ENCODE data around the gene TMEM161A. TPM values are rescaled to one million over a fixed set of nuclear protein-coding genes. Genes with fewer than 3 reads are reported as not detected.

Gene TMEM161A
- total RNA-seq, 4 donors from 2014 or later = 16.9 to 41.9 (median 18.5) TPM

DNA sequence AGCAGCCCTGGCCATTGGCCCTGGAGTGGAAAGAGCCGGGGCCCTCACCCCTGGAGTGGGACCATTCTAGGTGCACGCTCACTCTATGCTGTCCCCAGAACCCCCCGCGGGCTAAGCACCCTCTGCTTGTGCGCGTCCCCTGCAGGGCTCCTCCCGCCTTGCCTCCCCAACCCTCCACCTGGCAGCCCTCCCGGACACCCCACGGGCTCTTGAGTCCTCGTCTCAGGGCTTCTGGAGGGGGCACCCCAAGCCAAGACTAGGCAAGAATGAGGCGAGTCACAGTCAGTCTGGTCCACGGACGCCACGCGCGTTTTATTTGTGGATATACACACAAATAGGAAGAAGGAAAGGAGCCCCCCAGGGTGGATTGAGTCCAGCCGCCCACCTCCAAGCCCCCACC lies 7.0 kb upstream of the TMEM161A start:
- no peaks in the 10 kb centered on the region for H3K27me3 ChIP-seq
- DNase-seq = no peak
- TF ChIP-seq POLR2AphosphoS5 (IDR thresholded peaks at IDR 0.05) (no peak), EP300 (IDR thresholded peaks at IDR 0.05; ENCODE audit: low read depth) (no peak), POLR2A (IDR thresholded peaks at IDR 0.05) (no peak)
- TF ChIP-seq, protein P1, sequence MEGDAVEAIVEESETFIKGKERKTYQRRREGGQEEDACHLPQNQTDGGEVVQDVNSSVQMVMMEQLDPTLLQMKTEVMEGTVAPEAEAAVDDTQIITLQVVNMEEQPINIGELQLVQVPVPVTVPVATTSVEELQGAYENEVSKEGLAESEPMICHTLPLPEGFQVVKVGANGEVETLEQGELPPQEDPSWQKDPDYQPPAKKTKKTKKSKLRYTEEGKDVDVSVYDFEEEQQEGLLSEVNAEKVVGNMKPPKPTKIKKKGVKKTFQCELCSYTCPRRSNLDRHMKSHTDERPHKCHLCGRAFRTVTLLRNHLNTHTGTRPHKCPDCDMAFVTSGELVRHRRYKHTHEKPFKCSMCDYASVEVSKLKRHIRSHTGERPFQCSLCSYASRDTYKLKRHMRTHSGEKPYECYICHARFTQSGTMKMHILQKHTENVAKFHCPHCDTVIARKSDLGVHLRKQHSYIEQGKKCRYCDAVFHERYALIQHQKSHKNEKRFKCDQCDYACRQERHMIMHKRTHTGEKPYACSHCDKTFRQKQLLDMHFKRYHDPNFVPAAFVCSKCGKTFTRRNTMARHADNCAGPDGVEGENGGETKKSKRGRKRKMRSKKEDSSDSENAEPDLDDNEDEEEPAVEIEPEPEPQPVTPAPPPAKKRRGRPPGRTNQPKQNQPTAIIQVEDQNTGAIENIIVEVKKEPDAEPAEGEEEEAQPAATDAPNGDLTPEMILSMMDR (IDR thresholded peaks at IDR 0.05) = no peak
- no peak overlapping the region for H3K27ac ChIP-seq
- in situ Hi-C loops (cut with MboI; ENCODE audit: low pct_ligation_motif_present in 1 of 4, low pct_unique_long_range_greater_than_20kb in 1 of 4, low sequenced_read_pairs in 3 of 4) = no loop called here
- peaks cover 0 to 7% (median 2%) of the 10 kb centered on the region in 4 donors for H3K4me1 ChIP-seq
- no peaks in the 10 kb centered on the region for H3K9me3 ChIP-seq
- 89% methylated on average over 17 of the region's 17 CpGs; no CpG with 5 or more reads in 1 of the 2 donors for WGBS, 2 donors (ENCODE audit: low coverage in 1 of 2)
- peaks cover 0 to 8% (median 0%) of the 10 kb centered on the region in 4 donors for H3K36me3 ChIP-seq
- H3K4me3 ChIP-seq = no peak overlapping the region
- intact Hi-C loops (cut with DNase I; ENCODE audit: low total_unique reads) = no loop called here

DNA sequence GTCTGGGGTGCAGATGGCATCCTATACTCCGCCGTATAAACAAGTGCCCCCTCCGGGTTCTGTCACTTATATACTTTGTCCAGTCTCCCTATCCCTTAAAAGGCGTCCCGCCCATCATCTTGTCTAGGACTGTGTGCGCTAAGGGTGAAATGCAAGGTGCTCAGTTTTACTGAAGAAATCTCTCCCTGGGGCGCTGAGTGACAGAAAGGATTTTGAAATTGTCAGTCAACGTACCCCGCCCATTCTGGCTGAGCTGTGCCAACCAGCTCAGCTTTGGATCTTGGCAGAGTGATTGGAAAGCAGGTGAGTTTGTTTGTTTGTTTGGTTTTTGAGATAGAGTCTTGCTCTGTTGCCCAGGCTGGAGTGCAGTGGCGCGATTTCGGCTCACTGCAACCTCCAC lies 4.1 kb upstream of the TMEM161A start:
- Histone ChIP-seq H3K4me3 (no peak overlapping the region), H3K9me3 (no peaks in the 10 kb centered on the region), H3K4me1 (peaks cover 0 to 13% (median 8%) of the 10 kb centered on the region in 4 donors), H3K36me3 (peaks cover 0 to 2% (median 0%) of the 10 kb centered on the region in 4 donors), H3K27ac (no peak overlapping the region), H3K27me3 (no peaks in the 10 kb centered on the region)
- intact Hi-C loops (cut with DNase I; ENCODE audit: low total_unique reads) (no loop called here), in situ Hi-C loops (cut with MboI; ENCODE audit: low pct_ligation_motif_present in 1 of 4, low pct_unique_long_range_greater_than_20kb in 1 of 4, low sequenced_read_pairs in 3 of 4) (no loop called here)
- WGBS, 2 donors (ENCODE audit: low coverage in 1 of 2) = 86 to 100% methylated on average over 2 to 12 of the region's 12 CpGs
- TF ChIP-seq POLR2AphosphoS5 (IDR thresholded peaks at IDR 0.05) (no peak), EP300 (IDR thresholded peaks at IDR 0.05; ENCODE audit: low read depth) (no peak), POLR2A (IDR thresholded peaks at IDR 0.05) (no peak)
- TF ChIP-seq, protein P1 (IDR thresholded peaks at IDR 0.05) = no peak
- no peak for DNase-seq

DNA sequence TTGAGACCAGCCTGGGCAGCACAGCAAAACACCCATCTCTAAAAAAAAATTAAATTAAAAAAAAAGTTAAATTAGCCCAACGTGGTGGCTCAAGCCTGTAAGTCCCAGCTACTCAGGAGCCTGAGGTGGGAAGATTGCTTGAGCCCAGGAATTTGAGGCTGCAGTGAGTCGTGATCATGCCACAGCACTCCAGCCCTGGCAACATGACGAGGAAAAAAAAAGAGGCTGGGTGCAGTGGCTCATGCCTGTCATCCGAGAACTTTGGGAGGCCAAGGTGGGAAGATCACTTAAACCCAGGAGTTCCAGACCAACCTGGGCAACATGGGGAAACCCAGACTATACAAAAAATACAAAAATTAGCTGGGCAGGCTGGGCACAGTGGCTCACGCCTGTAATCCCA lies 2.2 kb upstream of the TMEM161A start:
- H3K9me3 ChIP-seq = no peaks in the 10 kb centered on the region
- H3K27ac ChIP-seq = no peak overlapping the region
- DNase-seq = no peak
- H3K4me3 ChIP-seq = no peak overlapping the region
- TF ChIP-seq POLR2A (IDR thresholded peaks at IDR 0.05) (no peak), EP300 (IDR thresholded peaks at IDR 0.05; ENCODE audit: low read depth) (no peak), POLR2AphosphoS5 (IDR thresholded peaks at IDR 0.05) (no peak)
- TF ChIP-seq, protein P1 (IDR thresholded peaks at IDR 0.05) = no peak
- intact Hi-C loops (cut with DNase I; ENCODE audit: low total_unique reads) (no loop called here), in situ Hi-C loops (cut with MboI; ENCODE audit: low pct_ligation_motif_present in 1 of 4, low pct_unique_long_range_greater_than_20kb in 1 of 4, low sequenced_read_pairs in 3 of 4) (no loop called here)
- H3K27me3 ChIP-seq = no peaks in the 10 kb centered on the region
- peaks cover 0 to 12% (median 9%) of the 10 kb centered on the region in 4 donors for H3K4me1 ChIP-seq
- WGBS, 2 donors (ENCODE audit: low coverage in 1 of 2) = 60 to 65% methylated on average over 1 to 5 of the region's 5 CpGs
- H3K36me3 ChIP-seq = no peaks in the 10 kb centered on the region

DNA sequence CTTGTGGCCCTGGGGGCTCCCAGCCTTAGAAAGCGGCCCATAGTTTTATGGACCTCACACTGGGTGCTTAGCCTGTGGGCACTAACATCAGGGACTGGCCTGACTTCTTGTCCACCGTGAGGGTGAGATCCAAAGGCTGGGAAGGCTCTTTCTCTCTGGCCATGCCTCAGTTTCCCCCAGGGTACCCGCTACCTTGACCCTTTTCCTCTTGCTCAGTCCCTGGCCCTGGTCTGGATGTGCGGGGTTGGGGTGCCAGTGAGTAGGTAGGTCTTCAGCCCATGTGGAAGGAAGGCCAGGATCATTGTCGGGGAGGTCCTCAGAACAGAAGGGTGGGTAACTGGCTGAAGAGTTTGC lies 1.6 kb upstream of the TMEM161A start:
- in situ Hi-C loops (cut with MboI; ENCODE audit: low pct_ligation_motif_present in 1 of 4, low pct_unique_long_range_greater_than_20kb in 1 of 4, low sequenced_read_pairs in 3 of 4) (loop anchor here in 1 of 4 donors (10.0 kb wide), 1 partner anchor 85 kb away; no protein-coding TSS in a partner anchor), intact Hi-C loops (cut with DNase I; ENCODE audit: low total_unique reads) (loop anchor here (10.0 kb wide), 1 partner anchor 85 kb away; no protein-coding TSS in a partner anchor)

More for the DNA sequence above, 1.6 kb upstream of the TMEM161A start:
- no peaks in the 10 kb centered on the region for H3K27me3 ChIP-seq
- no peaks in the 10 kb centered on the region for H3K36me3 ChIP-seq
- H3K27ac ChIP-seq = no peak overlapping the region
- H3K9me3 ChIP-seq = no peaks in the 10 kb centered on the region
- no peak for DNase-seq
- H3K4me1 ChIP-seq = peaks cover 0 to 12% (median 9%) of the 10 kb centered on the region in 4 donors
- H3K4me3 ChIP-seq = no peak overlapping the region
- 44 to 60% methylated on average over 2 to 5 of the region's 5 CpGs for WGBS, 2 donors (ENCODE audit: low coverage in 1 of 2)
- TF ChIP-seq, protein P1 (IDR thresholded peaks at IDR 0.05) = peak in 1 of 5 experiments; percentile 5
- TF ChIP-seq POLR2A (IDR thresholded peaks at IDR 0.05) = no peak
